ENCODE data around the gene UHMK1.

The UHMK1 gene

GRCh38 chr1:162530307-162530987 lies 32.8 kb downstream of the UHMK1 start:
- no peak for DNase-seq

GRCh38 chr1:162530988-162531319 lies 33.3 kb downstream of the UHMK1 start:
- no peak for DNase-seq

- DNase-seq, result no peak
Observed at GRCh38 chr1:162535501-162535900, 37.9 kb downstream of the UHMK1 start.

- no peak for DNase-seq
Observed at GRCh38 chr1:162536511-162536910, 38.9 kb downstream of the UHMK1 start.

- DNase-seq, result no peak
Observed at GRCh38 chr1:162537216-162537615, 39.6 kb downstream of the UHMK1 start.

GRCh38 chr1:162538815-162539431 lies 41.3 kb downstream of the UHMK1 start:
- no peak for DNase-seq

GRCh38 chr1:162541619-162542141 lies 44.1 kb downstream of the UHMK1 start:
- no peak for DNase-seq

GRCh38 chr1:162543228-162543627 lies 45.6 kb downstream of the UHMK1 start:
- DNase-seq, result no peak

- DNase-seq, result no peak
Observed at GRCh38 chr1:162548170-162548569, 50.6 kb downstream of the UHMK1 start.

GRCh38 chr1:162549001-162549400 lies 51.4 kb downstream of the UHMK1 start:
- DNase-seq, result no peak

GRCh38 chr1:162550925-162551324 lies 53.3 kb downstream of the UHMK1 start:
- peak; percentile 9 for DNase-seq

GRCh38 chr1:162551969-162552683 lies 54.5 kb downstream of the UHMK1 start:
- DNase-seq, result no peak

GRCh38 chr1:162552684-162553252 lies 55.1 kb downstream of the UHMK1 start:
- DNase-seq, result no peak

GRCh38 chr1:162554258-162554657 lies 56.6 kb downstream of the UHMK1 start:
- no peak for DNase-seq

- DNase-seq, result no peak
Observed at GRCh38 chr1:162557536-162557935, 59.9 kb downstream of the UHMK1 start.

GRCh38 chr1:162560303-162561036 lies 62.9 kb downstream of the UHMK1 start:
- no peak for DNase-seq

- peak; percentile 94 for DNase-seq
Observed at GRCh38 chr1:162561037-162561615, 63.5 kb downstream of the UHMK1 start.

- no peak for DNase-seq
Observed at GRCh38 chr1:162561616-162562469, 64.2 kb downstream of the UHMK1 start, which contains the start of gene UAP1. Gene UAP1 (plus strand): TSS chr1:162561722. CDS start chr1:162566069, 4,347 bp downstream.

- DNase-seq, result no peak
Observed at GRCh38 chr1:162562470-162562828, 64.8 kb downstream of the UHMK1 start.

- DNase-seq, result no peak
Observed at GRCh38 chr1:162564762-162565218, 67.2 kb downstream of the UHMK1 start.

GRCh38 chr1:162565460-162565859 lies 67.8 kb downstream of the UHMK1 start:
- DNase-seq, result no peak
